Sigmoid colon (tissue), 4 donors: Measurements from ENCODE around the gene GPC3.

Source experiments
- POLR2A ChIP-seq, 2 donors: fragments of 450-650 bp; IDR thresholded peaks; one replicate each; pipeline ENCODE4 v1.6.1; 2016; ENCODE audit warnings: antibody characterized with exemption in 2 of 2, mild to moderate bottlenecking in 2 of 2, moderate library complexity in 2 of 2
- POLR2AphosphoS5 ChIP-seq, 4 donors: sonication (generic); formaldehyde crosslinking; IDR thresholded peaks; one replicate each; pipeline ENCODE4 v1.6.1; 2017; ENCODE audit warnings: antibody characterized with exemption in 4 of 4

GRCh38 chrX:133846311-133846710 is 139.1 kb downstream of the GPC3 start:
- TF ChIP-seq POLR2AphosphoS5 (IDR thresholded peaks at IDR 0.05) = no peak
- TF ChIP-seq POLR2A (IDR thresholded peaks at IDR 0.05) = no peak
